ENCODE results near the gene COPS7A.
"Not testable (repeated sequence)": the region's sequence is repeated elsewhere in the genome, so short reads cannot be mapped to it uniquely, and the experiment has no call there.

COPS7A gene

GRCh38 chr12:6701078-6701768 is 22.6 kb upstream of the COPS7A start:
- no peak for DNase-seq (ENCODE audit: low spot score)

- no peak for DNase-seq (ENCODE audit: low spot score)
Observed at GRCh38 chr12:6703631-6704030, 20.2 kb upstream of the COPS7A start.

- DNase-seq (ENCODE audit: low spot score) = not testable (repeated sequence)
Observed at GRCh38 chr12:6708351-6708750, 15.5 kb upstream of the COPS7A start.

GRCh38 chr12:6708960-6709394 is 14.9 kb upstream of the COPS7A start:
- no peak for DNase-seq (ENCODE audit: low spot score)

- DNase-seq (ENCODE audit: low spot score) = not testable (repeated sequence)
Observed at GRCh38 chr12:6716031-6716873, 7.6 kb upstream of the COPS7A start.

GRCh38 chr12:6716874-6717437 is 6.9 kb upstream of the COPS7A start:
- DNase-seq (ENCODE audit: low spot score) = no peak

- DNase-seq (ENCODE audit: low spot score) = no peak
Observed at GRCh38 chr12:6722863-6723262, 983 bp upstream of the COPS7A start.

GRCh38 chr12:6724409-6724797 is 557 bp downstream of the COPS7A start:
- DNase-seq (ENCODE audit: low spot score) = peak; percentile 28

- DNase-seq (ENCODE audit: low spot score) = no peak
Observed at GRCh38 chr12:6725350-6725749, 1.5 kb downstream of the COPS7A start.

GRCh38 chr12:6729186-6729585 is 5.3 kb downstream of the COPS7A start:
- DNase-seq (ENCODE audit: low spot score) = no peak

- DNase-seq (ENCODE audit: low spot score) = no peak
Observed at GRCh38 chr12:6730169-6730568, 6.3 kb downstream of the COPS7A start.

- no peak for DNase-seq (ENCODE audit: low spot score)
Observed at GRCh38 chr12:6734506-6735387, 10.9 kb downstream of the COPS7A start.

GRCh38 chr12:6735448-6736191 is 11.8 kb downstream of the COPS7A start:
- DNase-seq (ENCODE audit: low spot score) = peak; percentile 70

GRCh38 chr12:6736754-6737153 is 12.9 kb downstream of the COPS7A start:
- DNase-seq (ENCODE audit: low spot score) = no peak

- not testable (repeated sequence) for DNase-seq (ENCODE audit: low spot score)
Observed at GRCh38 chr12:6742080-6742479, 18.2 kb downstream of the COPS7A start.

- DNase-seq (ENCODE audit: low spot score) = no peak
Observed at GRCh38 chr12:6742834-6743233, 19.0 kb downstream of the COPS7A start.

GRCh38 chr12:6743300-6743699 is 19.5 kb downstream of the COPS7A start:
- DNase-seq (ENCODE audit: low spot score) = not testable (repeated sequence)

- DNase-seq (ENCODE audit: low spot score) = no peak
Observed at GRCh38 chr12:6745741-6746525, 22.1 kb downstream of the COPS7A start.

- no peak for DNase-seq (ENCODE audit: low spot score)
Observed at GRCh38 chr12:6747216-6747615, 23.4 kb downstream of the COPS7A start.

- no peak for DNase-seq (ENCODE audit: low spot score)
Observed at GRCh38 chr12:6748761-6749160, 24.9 kb downstream of the COPS7A start.
